ENCODE measurements around the gene KCNE3. TPM values are rescaled to one million over a fixed set of nuclear protein-coding genes. Genes with fewer than 3 reads are reported as not detected.

The KCNE3 gene
- total RNA-seq, 2 donors from 2014 or later, result 31.9 to 41.2 TPM

- Histone ChIP-seq H3K36me3 (no peaks in the 10 kb centered on the region), H3K9me3 (no peaks in the 10 kb centered on the region), H3K27ac (peak overlapping the region; percentile 33), H3K4me3 (no peak overlapping the region), H3K4me1 (peaks cover 8% of the 10 kb centered on the region), H3K27me3 (no peaks in the 10 kb centered on the region), H3K9ac (ENCODE audit: low read depth in 2 of 2, low read length in 2 of 2) (peak overlapping the region in 1 of 2 donors; percentile 70)
- DNase-seq, result peak; percentile 69
- intact Hi-C loops (cut with DNase I), result no loop called here
- no peak for TF ChIP-seq CTCF (IDR thresholded peaks at IDR 0.05)
Observed at GRCh38 chr11:74443071-74443864, 24.1 kb downstream of the KCNE3 start.

- Histone ChIP-seq H3K9ac (ENCODE audit: low read depth in 2 of 2, low read length in 2 of 2) (peak overlapping the region in 1 of 2 donors; percentile 70), H3K36me3 (no peaks in the 10 kb centered on the region), H3K27ac (peak overlapping the region; percentile 33), H3K9me3 (no peaks in the 10 kb centered on the region), H3K4me1 (peaks cover 8% of the 10 kb centered on the region), H3K27me3 (no peaks in the 10 kb centered on the region), H3K4me3 (no peak overlapping the region)
- intact Hi-C loops (cut with DNase I), result no loop called here
- no peak for DNase-seq
- no peak for TF ChIP-seq CTCF (IDR thresholded peaks at IDR 0.05)
Observed at GRCh38 chr11:74442636-74443035, 24.7 kb downstream of the KCNE3 start.

- intact Hi-C loops (cut with DNase I), result no loop called here
- H3K27ac ChIP-seq, result no peak overlapping the region
- DNase-seq, result no peak
- H3K9me3 ChIP-seq, result no peaks in the 10 kb centered on the region
- no peaks in the 10 kb centered on the region for H3K36me3 ChIP-seq
- peaks cover 10% of the 10 kb centered on the region for H3K4me1 ChIP-seq
- H3K27me3 ChIP-seq, result no peaks in the 10 kb centered on the region
- TF ChIP-seq CTCF (IDR thresholded peaks at IDR 0.05), result no peak
- H3K9ac ChIP-seq (ENCODE audit: low read depth in 2 of 2, low read length in 2 of 2), result no peak overlapping the region
- no peak overlapping the region for H3K4me3 ChIP-seq
Observed at GRCh38 chr11:74438681-74439080, 28.7 kb downstream of the KCNE3 start.

GRCh38 chr11:74437441-74438042, 29.8 kb downstream of the KCNE3 start:
- DNase-seq, result no peak
- Histone ChIP-seq H3K9me3 (no peaks in the 10 kb centered on the region), H3K9ac (ENCODE audit: low read depth in 2 of 2, low read length in 2 of 2) (no peak overlapping the region), H3K4me1 (peaks cover 7% of the 10 kb centered on the region), H3K27me3 (no peaks in the 10 kb centered on the region), H3K27ac (peak overlapping the region; percentile 51), H3K36me3 (no peaks in the 10 kb centered on the region), H3K4me3 (no peak overlapping the region)
- intact Hi-C loops (cut with DNase I), result no loop called here
- no peak for TF ChIP-seq CTCF (IDR thresholded peaks at IDR 0.05)

- H3K9me3 ChIP-seq, result no peaks in the 10 kb centered on the region
- H3K4me1 ChIP-seq, result peaks cover 3% of the 10 kb centered on the region
- no peak for DNase-seq
- TF ChIP-seq CTCF (IDR thresholded peaks at IDR 0.05), result no peak
- intact Hi-C loops (cut with DNase I), result no loop called here
- H3K27me3 ChIP-seq, result no peaks in the 10 kb centered on the region
- no peak overlapping the region for H3K27ac ChIP-seq
- no peak overlapping the region for H3K9ac ChIP-seq (ENCODE audit: low read depth in 2 of 2, low read length in 2 of 2)
- H3K4me3 ChIP-seq, result no peak overlapping the region
- no peaks in the 10 kb centered on the region for H3K36me3 ChIP-seq
Observed at GRCh38 chr11:74434528-74434927, 32.8 kb downstream of the KCNE3 start.
